IPS DF 19.7 (cell line): ENCODE measurements around the gene PPP5C.
"Not testable (repeated sequence)": the region's sequence is repeated elsewhere in the genome, so short reads cannot be mapped to it uniquely, and the experiment has no call there.

Source experiments
- DNase-seq: peaks from one replicate; pipeline ENCODE4 v3.0.0-alpha.2; 2013; ENCODE audit warnings: low read depth, low spot score

The PPP5C gene

GRCh38 chr19:46364359-46364758, 17.5 kb downstream of the PPP5C start:
- no peak for DNase-seq

- DNase-seq, result no peak
These were observed 18.7 kb downstream of the PPP5C start for GRCh38 chr19:46365561-46365960.

- DNase-seq, result no peak
These were observed 19.9 kb downstream of the PPP5C start for GRCh38 chr19:46366620-46367292.

- no peak for DNase-seq
These were observed 20.5 kb downstream of the PPP5C start for GRCh38 chr19:46367426-46367825.

- DNase-seq, result no peak
These were observed 21.2 kb downstream of the PPP5C start for GRCh38 chr19:46368116-46368515.

- no peak for DNase-seq
These were observed 22.9 kb downstream of the PPP5C start for GRCh38 chr19:46369817-46370216.

GRCh38 chr19:46371371-46371901, 24.5 kb downstream of the PPP5C start:
- no peak for DNase-seq

GRCh38 chr19:46372901-46373490, 26.1 kb downstream of the PPP5C start:
- no peak for DNase-seq

- DNase-seq, result no peak
These were observed 26.8 kb downstream of the PPP5C start for GRCh38 chr19:46373491-46374359.

GRCh38 chr19:46374536-46375475, 27.9 kb downstream of the PPP5C start:
- DNase-seq, result no peak

- DNase-seq, result not testable (repeated sequence)
These were observed 28.7 kb downstream of the PPP5C start for GRCh38 chr19:46375476-46376067.

GRCh38 chr19:46376241-46377153, 29.6 kb downstream of the PPP5C start:
- DNase-seq, result no peak

GRCh38 chr19:46378268-46378667, 31.4 kb downstream of the PPP5C start:
- DNase-seq, result no peak

GRCh38 chr19:46380690-46381089, 33.8 kb downstream of the PPP5C start:
- DNase-seq, result no peak

GRCh38 chr19:46381346-46381745, 34.5 kb downstream of the PPP5C start:
- no peak for DNase-seq

- DNase-seq, result no peak
These were observed 35.0 kb downstream of the PPP5C start for GRCh38 chr19:46381756-46382345.

GRCh38 chr19:46383171-46383815, 36.4 kb downstream of the PPP5C start:
- DNase-seq, result no peak

GRCh38 chr19:46383846-46384245, 37.0 kb downstream of the PPP5C start:
- DNase-seq, result no peak

GRCh38 chr19:46384396-46384795, 37.5 kb downstream of the PPP5C start:
- DNase-seq, result no peak
